ENCODE data around the gene ZNF774.

GRCh38 chr15:90396321-90396720, 44.2 kb downstream of the ZNF774 start:
- TF ChIP-seq CTCF (IDR thresholded peaks at IDR 0.05) (no peak), POLR2A (IDR thresholded peaks at IDR 0.05) (no peak), EP300 (IDR thresholded peaks at IDR 0.05; ENCODE audit: low read depth) (no peak), POLR2AphosphoS5 (IDR thresholded peaks at IDR 0.05) (no peak)
